Fibroblast of villous mesenchyme (primary cell): ENCODE data around the gene L2HGDH. TPM values are rescaled to one million over a fixed set of nuclear protein-coding genes. Genes with fewer than 3 reads are reported as not detected.
A peak's percentile ranks its signal among the peaks of the same experiment; 100 is the strongest.

ENCODE experiments used
- DNase-seq: peaks from one replicate; pipeline ENCODE4 v3.0.0-alpha.2; 2010; ENCODE audit warnings: low read depth
- H3K4me3 ChIP-seq: 2 replicates; pipeline ENCODE4 v1.5.1; 2011; ENCODE audit warnings: low read depth, mild to moderate bottlenecking, low read length
- total RNA-seq: library from RNA; depleted of rRNA; stranded (reverse); fragments of >200 nt; gene quantifications from 2 replicates; pipeline ENCODE4 v1.2.3, GENCODE V29; 2012
- TF ChIP-seq, protein P1 (sequence below): IDR thresholded peaks from 2 replicates; pipeline ENCODE4 v1.5.1; 2012; ENCODE audit warnings: low read depth, mild to moderate bottlenecking, low read length; ENCODE audit not compliant: insufficient read depth

The L2HGDH gene
- total RNA-seq, 1 donor: 4.3 TPM

DNA sequence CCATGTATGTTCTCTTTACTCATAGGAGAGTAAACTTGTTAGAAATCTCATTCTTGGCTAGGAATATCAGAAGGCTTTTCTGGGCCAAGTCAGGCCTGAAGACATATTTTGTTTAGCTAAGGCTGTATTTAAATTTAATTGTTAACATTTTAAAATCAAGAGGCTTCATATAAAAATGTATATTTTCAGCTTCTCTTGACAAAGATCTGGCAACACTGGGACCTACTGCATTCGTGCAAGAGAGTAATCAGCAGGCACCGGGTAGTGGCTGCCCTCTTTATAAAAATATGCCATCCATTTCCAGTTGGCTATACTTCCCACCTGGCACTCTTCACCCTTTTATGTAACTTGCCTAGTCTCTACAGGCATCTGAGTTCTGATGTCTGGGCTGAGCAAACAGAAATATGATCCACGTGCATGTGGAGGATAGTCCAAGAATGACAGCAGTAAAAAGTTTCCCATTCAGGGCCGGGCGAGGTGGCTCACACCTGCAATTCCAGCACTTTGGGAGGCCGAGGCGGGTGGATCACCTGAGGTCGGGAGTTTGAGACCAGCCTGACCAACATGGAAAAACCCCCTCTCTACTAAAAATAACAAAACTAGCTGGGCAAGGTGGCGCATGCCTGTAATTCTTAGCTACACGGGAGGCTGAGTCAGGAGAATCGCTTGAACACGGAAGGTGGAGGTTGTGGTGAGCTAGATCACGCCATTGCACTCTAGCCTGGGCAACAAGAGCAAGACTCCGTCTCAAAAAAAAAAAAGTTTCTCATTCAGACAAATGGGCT is 78.7 kb downstream of the L2HGDH start:
- H3K4me3 ChIP-seq: no peak overlapping the region
- TF ChIP-seq, protein P1, sequence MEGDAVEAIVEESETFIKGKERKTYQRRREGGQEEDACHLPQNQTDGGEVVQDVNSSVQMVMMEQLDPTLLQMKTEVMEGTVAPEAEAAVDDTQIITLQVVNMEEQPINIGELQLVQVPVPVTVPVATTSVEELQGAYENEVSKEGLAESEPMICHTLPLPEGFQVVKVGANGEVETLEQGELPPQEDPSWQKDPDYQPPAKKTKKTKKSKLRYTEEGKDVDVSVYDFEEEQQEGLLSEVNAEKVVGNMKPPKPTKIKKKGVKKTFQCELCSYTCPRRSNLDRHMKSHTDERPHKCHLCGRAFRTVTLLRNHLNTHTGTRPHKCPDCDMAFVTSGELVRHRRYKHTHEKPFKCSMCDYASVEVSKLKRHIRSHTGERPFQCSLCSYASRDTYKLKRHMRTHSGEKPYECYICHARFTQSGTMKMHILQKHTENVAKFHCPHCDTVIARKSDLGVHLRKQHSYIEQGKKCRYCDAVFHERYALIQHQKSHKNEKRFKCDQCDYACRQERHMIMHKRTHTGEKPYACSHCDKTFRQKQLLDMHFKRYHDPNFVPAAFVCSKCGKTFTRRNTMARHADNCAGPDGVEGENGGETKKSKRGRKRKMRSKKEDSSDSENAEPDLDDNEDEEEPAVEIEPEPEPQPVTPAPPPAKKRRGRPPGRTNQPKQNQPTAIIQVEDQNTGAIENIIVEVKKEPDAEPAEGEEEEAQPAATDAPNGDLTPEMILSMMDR: no peak
- DNase-seq: no peak

DNA sequence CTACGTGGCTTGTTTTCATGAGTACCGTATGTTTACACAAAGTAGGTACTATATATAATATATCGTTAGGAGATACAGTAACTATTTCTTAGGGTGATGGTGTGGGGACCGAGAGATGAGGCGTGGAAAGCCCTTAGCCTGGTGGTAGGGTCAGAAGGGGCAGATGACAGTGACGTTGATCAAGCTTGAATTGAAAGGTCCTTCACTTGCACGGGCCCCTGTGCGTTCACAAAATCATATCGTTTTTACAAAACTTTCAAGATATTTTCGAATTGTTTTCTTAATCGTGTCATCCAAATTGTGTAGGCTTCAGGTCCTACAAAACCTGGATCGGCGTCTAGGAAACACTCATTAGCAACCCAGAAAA is 79.8 kb downstream of the L2HGDH start:
- no peak for DNase-seq
- peak overlapping the region; percentile 78 for H3K4me3 ChIP-seq
- TF ChIP-seq, protein P1: no peak

DNA sequence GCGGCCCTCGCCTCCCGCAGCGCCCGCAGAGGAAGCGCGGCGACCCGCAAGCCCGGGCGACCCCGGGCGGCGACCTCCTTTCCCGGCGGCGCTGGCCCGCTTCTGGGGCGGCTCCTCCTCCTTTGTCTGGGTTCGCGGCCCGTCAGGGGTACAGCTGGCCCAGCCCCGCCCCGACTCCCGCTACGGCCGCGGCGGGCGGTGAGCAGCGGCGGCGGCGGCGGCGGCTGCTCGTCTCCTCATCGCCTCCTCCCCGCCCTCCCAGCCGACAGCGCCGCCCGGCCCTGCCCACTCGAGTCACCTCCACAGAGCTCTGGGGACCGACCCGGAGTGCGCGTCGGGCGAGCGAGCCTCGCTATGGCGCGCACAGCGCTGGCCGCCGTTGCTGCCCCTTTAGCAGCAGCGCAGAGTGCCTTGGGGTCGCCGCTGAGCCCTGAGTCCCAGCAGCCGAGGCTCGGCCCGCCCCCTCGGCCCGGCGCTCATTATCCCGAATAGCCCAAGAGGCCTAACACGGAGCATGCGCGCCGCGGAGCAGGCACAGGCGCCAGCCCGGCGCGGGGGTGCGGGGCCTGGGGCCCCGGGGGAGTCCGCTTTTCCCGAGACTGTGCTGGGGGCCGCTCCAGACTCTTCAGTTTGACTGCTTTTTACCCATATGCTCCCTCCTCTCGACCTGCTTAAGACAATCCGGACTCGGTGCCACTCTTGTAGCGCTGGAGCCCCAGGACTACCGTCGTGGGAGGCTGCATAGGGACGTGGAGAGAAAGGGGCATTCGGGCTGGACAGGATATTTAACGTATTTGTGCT is 80.4 kb downstream of the L2HGDH start, which contains the start of gene SOS2:
Gene SOS2, minus strand, starts transcription at position 104 of the 801 bp plus-strand sequence. CDS start 295 bp downstream, outside the sequence.
- peak within 1 kb of the TSS; percentile 78 for H3K4me3 ChIP-seq
- peak; percentile 84 for DNase-seq
- TF ChIP-seq, protein P1: no peak

DNA sequence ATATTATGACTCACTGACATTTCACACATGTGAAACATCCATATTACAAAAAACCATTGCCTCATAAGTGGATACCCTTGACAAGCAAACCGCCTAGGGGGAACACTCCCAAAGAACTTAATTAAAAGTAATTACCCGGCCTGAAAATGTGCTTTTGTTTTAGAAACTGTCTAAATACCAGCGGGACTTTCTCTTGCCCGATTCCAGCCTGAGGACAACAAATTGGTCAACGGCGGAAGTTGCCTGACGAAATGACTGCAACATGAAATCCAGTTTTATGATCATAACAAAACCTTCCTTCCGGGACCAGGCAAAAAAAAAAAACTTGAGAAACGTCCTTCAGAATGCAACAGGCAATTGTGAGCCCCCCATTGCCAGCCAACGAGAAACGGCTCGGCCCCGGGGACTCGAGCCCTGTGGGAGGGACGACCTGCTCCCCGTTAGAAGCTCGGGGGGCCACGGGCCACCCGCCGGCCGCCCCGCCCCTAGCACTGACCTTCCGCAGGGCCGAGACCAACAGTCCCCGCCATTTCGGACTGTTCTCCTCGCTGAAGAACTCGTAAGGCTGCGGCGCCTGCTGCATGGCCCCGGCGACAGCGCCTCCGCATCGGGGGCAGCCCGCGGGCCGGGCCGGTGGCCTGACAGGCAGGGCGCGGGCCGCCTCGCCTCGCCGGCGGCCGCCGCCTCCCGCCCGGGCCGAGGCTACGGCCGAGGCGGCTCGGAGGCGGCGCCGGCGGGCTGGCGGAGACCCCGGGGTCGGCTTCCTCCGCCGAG is 81.1 kb downstream of the L2HGDH start:
- TF ChIP-seq, protein P1: no peak
- peak; percentile 87 for DNase-seq
- H3K4me3 ChIP-seq: peak overlapping the region; percentile 78

DNA sequence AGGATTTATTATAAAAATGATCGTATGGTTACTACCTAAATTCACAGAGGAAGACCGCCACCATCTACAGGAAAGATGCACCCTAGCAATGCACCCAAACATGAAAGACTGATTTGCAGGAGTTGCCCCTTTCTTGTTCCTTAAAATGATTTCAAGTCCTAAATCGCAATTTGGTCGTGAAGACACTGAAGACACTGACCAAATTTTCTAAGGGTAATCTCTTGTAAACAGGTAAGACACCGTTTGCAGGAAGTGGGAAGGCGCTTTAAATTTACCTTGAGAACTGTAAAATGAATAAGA is 81.7 kb downstream of the L2HGDH start:
- H3K4me3 ChIP-seq: peak overlapping the region; percentile 78
- TF ChIP-seq, protein P1: no peak
- DNase-seq: no peak

DNA sequence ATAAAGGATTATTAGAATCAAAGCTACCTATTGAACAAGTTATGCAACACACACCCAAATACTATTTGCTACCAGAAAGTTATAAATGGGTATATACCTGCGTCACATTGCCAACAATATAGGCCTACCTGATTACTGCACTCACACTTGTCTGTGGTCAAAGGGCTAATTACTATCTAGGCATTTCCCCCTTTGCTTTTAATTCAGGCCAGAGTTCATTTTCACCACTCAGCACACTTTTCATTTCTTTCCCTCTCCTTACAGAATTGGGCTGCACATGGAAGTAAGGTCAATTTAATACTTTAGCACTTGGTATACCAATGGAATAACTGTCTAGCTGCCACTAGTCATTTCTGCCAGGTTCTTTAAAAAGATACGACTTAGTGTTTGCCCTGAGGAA is 82.3 kb downstream of the L2HGDH start:
- TF ChIP-seq, protein P1: no peak
- peak overlapping the region; percentile 78 for H3K4me3 ChIP-seq
- DNase-seq: no peak
